ENCODE results near the gene SLC25A13.

SLC25A13 gene

GRCh38 chr7:96203786-96204185 lies 118.1 kb downstream of the SLC25A13 start:
- DNase-seq (ENCODE audit: low read depth): no peak

GRCh38 chr7:96202102-96202501 lies 119.8 kb downstream of the SLC25A13 start:
- no peak for DNase-seq (ENCODE audit: low read depth)

GRCh38 chr7:96200740-96201139 lies 121.2 kb downstream of the SLC25A13 start:
- no peak for DNase-seq (ENCODE audit: low read depth)

GRCh38 chr7:96199421-96199820 lies 122.5 kb downstream of the SLC25A13 start:
- no peak for DNase-seq (ENCODE audit: low read depth)

GRCh38 chr7:96198047-96198636 lies 123.8 kb downstream of the SLC25A13 start:
- DNase-seq (ENCODE audit: low read depth): no peak

- DNase-seq (ENCODE audit: low read depth): no peak
Observed at GRCh38 chr7:96196676-96197075, 125.2 kb downstream of the SLC25A13 start.

DNA sequence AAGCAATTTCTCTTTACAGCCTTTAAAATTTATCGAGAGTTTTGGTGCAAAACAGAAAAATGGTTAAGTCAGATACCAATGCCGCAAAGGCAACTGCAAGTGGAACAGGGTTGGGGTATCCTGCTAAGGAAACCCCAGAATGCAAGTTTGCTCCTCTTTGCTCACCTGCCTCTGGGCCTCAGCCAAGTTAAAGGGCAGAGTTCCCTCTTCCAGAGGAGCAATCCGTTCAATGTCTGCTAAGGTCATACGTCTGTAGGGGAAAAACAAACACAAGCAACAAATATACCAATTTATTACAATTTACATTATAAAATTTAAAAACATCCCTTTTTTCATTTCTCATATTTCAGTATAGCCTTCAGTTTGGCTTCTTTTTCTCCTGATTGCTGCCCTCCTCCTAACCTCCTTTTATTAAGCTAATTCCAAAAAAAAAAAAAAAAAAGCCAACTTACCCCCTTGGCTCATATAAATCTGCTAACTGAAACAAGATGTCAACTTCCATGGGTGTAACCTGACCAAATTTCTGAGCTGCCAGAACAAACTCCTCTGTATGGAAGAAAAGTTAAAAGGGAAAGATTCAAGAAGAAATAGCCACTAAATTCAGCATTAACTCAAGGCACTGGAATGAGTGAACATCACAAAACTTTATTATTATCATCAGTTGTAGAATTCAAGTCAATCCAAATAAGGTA lies 132.6 kb downstream of the SLC25A13 start:
- DNase-seq (ENCODE audit: low read depth): no peak

GRCh38 chr7:96188591-96188991 lies 133.3 kb downstream of the SLC25A13 start:
- no peak for DNase-seq (ENCODE audit: low read depth)

DNA sequence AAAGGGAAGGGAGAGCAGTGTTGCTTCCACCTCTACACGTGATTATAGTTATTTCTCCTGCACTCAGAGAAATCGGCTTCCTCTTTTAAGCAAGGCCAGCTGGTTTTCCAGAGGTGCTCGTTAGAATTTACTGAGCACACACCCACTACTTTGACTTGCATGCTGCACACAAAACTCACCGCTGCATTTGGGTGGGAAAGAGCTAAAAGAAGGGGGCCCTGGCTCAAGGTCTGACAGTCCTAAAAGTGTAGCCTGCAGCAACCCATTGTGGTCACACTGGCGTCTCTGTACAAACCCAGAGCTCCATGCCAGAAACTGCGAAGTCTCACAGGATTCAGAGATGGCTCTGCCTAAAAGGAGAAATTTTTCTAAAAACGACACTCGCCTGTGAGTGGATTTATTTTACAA lies 133.7 kb downstream of the SLC25A13 start:
- no peak for DNase-seq (ENCODE audit: low read depth)

DNA sequence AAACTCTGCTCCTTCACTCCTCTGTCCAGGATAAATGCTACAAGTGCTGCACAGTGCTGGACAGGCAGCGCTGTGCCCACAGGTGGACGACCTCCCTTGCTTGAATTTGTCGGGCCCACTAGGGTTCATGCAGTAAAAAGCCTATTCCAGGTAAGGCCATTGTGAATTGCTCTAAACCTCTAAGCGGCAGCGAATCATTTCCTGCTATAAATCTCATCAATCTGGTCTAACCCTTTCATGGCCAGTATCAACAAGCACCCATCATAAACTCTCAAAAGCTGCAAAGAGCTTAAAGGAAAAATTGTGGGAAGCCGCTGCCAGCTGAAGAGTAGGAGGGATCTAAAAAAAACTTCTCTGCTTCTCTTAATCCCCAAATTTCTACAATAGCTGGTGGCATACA lies 134.2 kb downstream of the SLC25A13 start:
- DNase-seq (ENCODE audit: low read depth): no peak

DNA sequence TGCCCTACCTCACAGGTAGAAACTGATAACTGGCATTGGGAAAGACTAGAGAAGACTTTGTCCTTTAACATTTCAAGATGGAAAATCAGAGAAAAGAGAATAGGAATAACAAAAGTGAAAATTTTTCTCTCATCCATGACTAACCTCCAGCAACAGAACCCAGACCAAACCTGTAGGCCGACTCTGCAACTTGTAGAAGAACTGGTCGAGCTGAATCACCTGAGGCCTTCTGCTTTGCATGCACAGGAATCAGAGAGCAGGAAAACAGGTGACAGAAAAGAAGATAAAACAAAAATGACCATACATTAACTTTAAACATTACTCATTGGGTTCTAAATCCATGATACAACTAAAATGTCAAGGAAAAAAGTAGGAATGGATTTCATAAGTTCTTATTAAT lies 137.1 kb downstream of the SLC25A13 start:
- no peak for DNase-seq (ENCODE audit: low read depth)

- DNase-seq (ENCODE audit: low read depth): no peak
Observed at GRCh38 chr7:96183163-96183670, 138.7 kb downstream of the SLC25A13 start.

DNA sequence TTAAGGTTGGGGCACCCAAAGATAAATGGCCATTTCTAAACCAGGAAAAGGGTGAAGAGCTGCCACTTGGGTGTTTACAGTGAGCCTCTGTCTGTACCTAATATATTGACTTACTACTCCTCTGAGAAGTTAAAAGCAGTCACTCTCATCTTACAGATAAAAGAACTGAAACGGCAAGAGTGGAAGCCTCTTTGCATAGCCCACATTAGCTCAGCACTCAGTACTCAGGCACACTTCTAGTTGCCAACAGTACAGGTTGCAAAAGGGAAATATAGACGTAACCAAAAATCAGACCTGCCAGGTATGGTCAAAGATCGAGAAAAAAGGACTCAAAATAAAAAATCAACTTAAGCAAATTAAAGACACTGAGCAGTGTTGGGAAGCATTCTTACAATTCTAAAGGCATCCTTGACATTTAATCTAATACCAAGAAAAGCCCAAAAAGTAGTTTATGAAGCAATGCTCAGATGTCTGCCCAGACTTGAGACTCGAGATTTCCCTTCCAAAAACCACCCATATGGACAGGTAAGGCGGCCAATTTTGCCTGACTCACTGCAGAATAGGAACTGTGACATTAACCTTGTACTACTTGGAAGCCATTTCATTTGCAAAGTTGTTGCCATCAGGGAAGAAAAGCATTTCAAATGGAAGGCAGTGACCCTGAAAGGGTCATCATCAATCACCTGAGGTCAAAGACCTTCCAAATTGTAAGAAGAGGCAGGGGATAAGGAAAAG lies 139.3 kb downstream of the SLC25A13 start:
- DNase-seq (ENCODE audit: low read depth): no peak

GRCh38 chr7:96181174-96181573 lies 140.7 kb downstream of the SLC25A13 start:
- DNase-seq (ENCODE audit: low read depth): no peak

DNA sequence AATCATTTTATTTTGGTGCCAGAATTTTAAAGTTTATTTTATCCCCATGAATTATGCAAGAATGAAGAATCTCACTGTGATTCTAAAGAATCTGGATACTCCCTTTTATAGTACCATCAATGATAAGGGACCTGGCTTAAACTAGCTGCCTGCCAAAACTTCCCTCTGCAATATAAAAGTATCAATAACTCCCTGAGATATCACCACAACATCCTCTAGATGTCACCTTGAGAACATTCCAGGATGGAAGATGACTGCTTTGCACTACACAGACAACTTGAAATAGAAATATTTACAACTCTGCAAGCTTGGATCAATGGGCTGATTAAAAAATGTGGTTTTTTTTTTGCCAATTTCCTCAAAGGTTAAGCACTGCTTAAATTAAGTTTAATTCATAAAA lies 142.1 kb downstream of the SLC25A13 start:
- peak; percentile 7 for DNase-seq (ENCODE audit: low read depth)

DNA sequence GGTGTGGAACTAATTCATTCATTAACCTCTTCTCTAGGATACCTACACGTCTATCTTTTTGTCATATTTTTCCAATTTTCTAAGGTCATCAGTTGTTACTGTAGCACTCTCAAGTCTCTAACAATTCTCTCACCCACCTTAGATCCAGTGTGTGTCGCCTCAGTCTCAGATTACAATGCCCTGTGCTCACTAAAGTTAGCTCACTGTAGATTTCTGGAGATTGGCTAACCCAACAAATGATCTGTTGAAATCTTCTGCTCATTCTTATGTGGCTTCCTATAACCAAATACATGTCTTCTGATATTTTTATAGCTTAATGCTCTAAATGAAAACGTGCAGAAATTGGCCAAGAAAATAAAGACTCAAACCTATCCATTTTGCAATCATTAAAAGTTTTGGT lies 142.6 kb downstream of the SLC25A13 start:
- no peak for DNase-seq (ENCODE audit: low read depth)

DNA sequence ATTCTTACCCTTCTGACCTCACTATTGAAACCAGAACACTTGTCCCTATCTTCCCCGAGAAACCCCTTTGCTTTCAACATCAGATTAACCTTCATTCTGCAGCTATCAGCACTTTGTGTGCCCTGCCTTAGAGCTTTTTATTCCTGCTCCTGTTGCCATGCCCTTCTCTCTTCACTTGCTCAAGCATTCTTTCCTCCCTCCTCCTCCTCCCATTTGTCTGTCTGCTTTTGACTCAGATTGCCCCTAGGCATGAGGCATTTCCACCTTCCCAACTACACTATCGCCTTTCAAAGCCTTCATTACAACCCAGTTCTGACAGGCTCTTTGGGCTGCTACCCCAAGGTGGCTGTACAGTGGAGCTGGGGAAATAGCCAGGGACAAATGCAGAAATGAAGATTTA lies 143.3 kb downstream of the SLC25A13 start:
- DNase-seq (ENCODE audit: low read depth): peak; percentile 37

DNA sequence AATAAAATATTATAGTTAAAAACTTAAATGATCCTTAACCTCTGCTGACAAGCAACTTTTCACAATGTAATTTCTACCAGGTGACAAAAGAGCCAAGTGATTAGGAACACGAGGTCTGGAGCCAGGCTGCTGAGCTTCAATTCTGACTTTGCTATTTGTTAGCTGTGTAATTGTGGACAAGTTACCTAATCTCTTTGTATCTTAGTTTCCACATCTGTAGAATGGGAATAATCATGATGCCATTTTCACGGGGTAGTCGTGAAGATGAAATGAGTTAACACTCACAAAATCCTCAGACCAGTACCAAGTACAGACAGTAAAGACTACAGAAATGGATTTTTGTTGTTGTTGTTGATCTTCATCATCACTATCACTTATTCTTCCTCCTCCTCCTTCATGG lies 144.5 kb downstream of the SLC25A13 start:
- no peak for DNase-seq (ENCODE audit: low read depth)

GRCh38 chr7:96174812-96175211 lies 147.1 kb downstream of the SLC25A13 start:
- DNase-seq (ENCODE audit: low read depth): no peak

GRCh38 chr7:96173781-96174180 lies 148.1 kb downstream of the SLC25A13 start:
- no peak for DNase-seq (ENCODE audit: low read depth)

GRCh38 chr7:96169439-96169838 lies 152.5 kb downstream of the SLC25A13 start:
- no peak for DNase-seq (ENCODE audit: low read depth)

- no peak for DNase-seq (ENCODE audit: low read depth)
Observed at GRCh38 chr7:96167424-96167823, 154.5 kb downstream of the SLC25A13 start.

GRCh38 chr7:96161897-96162296 lies 160.0 kb downstream of the SLC25A13 start:
- DNase-seq (ENCODE audit: low read depth): no peak

Data from ELR (cell line).